K562 (cell line): ENCODE data around the gene RBSN. TPM values are rescaled to one million over a fixed set of nuclear protein-coding genes. Genes with fewer than 3 reads are reported as not detected.

Source experiments
- HMGN3 ChIP-seq: IDR thresholded peaks from 2 replicates; pipeline ENCODE4 v1.6.1; 2011; ENCODE audit warnings: borderline replicate concordance, low read depth, mild to moderate bottlenecking, mixed read lengths, low read length; ENCODE audit not compliant: insufficient read length; ENCODE audit errors: extremely low read depth
- NELFE ChIP-seq: IDR thresholded peaks from 2 replicates; pipeline ENCODE4 v1.6.1; 2011; ENCODE audit warnings: mild to moderate bottlenecking; ENCODE audit not compliant: insufficient read depth, insufficient read length
- SREBF2 ChIP-seq: sonication (generic); formaldehyde crosslinking; IDR thresholded peaks from 2 replicates; pipeline ENCODE4 v1.4.0; 2020; ENCODE audit warnings: mild to moderate bottlenecking, missing genetic modification reagents
- YBX1 ChIP-seq: fragments of 450-650 bp; IDR thresholded peaks from 2 replicates; pipeline ENCODE4 v1.7.1; 2016; ENCODE audit warnings: mild to moderate bottlenecking
- polyA plus RNA-seq, 8 experiments: library from polyadenylated mRNA; depleted of rRNA in 4 of 8; stranded (reverse) in 5 of 8; unstranded in 3 of 8; fragments of >200 nt; fragmentation: Nextera tagmentation in 2 of 8; fragmentation: Illumina TruSeq in 1 of 8; extraction: Ambion mirVana in 2 of 8; extraction: Trizol in 1 of 8; gene quantifications; 2 replicates each; pipeline versions ENCODE4 v1.2.1 to v1.2.3, GENCODE V29; 2011 to 2014; ENCODE audit warnings: inconsistent platforms in 1 of 8, missing spikeins in 1 of 8
- total RNA-seq, 7 experiments: library from RNA; depleted of rRNA in 6 of 7; stranded (reverse); fragments of >200 nt in 6 of 7; fragmentation: Illumina TruSeq in 2 of 7; extraction: Trizol in 2 of 7; gene quantifications; 2 replicates each; pipeline versions ENCODE4 v1.2.1 to v1.2.3, GENCODE V29; 2011 to 2021; ENCODE audit warnings: low replicate concordance in 1 of 7
- TF ChIP-seq, protein P1 (sequence below): fragments of 200-600 bp; sonication (generic); IDR thresholded peaks from one replicate; pipeline ENCODE4 v1.6.1; 2012; ENCODE audit warnings: mild to moderate bottlenecking, low read depth, low read length, inconsistent platforms

The RBSN gene
- total and polyA plus RNA-seq, 9 of the 15 experiments (the other 6 are each of a cell fraction or from before 2014, with no cell fraction given): 2.9 to 19.6 (median 15.0) TPM

DNA sequence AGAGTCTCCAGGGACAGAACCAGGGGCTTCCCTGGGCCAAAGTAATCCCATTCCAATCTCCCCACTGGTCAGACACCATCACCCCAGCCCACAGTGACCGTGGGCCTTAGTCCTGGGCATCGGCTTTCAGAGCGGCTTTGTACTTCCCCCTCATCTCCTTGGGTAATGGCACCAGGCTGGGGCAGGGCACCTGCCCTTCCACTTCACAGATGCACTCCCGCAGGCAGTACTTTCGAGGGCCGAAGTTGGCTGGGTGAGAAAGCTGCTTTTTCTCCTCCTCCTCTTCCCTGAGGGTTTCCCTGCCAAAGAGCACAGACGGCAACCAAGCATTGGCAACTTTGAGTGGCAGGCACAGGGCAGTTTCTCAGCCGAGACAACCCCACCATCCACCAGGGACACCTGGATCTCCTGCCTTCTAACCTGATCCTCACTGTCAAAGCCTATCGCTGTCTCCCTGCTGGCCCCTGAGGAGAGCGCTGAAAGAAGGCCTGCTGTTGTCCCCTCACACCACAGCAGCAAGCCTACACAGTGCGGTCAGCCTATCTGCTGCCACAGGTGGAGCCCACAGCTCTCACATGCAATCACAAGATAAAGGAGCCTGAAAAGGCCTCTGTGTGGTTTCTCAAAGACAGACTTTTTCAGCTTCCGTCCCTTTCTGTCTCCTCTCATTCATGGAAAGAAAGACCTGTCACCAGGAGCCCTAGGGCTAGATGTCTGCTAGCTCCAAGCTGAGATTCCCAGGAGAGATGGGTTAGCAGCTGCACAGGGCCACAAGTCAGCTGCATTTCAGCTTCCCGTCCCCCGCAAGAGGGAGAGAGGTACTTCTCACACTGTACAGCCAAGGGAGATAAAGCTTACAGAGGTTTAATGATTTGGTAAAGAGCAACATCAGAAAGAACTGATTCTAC lies 46.4 kb downstream of the RBSN start (continued):
- TF ChIP-seq, protein P1, sequence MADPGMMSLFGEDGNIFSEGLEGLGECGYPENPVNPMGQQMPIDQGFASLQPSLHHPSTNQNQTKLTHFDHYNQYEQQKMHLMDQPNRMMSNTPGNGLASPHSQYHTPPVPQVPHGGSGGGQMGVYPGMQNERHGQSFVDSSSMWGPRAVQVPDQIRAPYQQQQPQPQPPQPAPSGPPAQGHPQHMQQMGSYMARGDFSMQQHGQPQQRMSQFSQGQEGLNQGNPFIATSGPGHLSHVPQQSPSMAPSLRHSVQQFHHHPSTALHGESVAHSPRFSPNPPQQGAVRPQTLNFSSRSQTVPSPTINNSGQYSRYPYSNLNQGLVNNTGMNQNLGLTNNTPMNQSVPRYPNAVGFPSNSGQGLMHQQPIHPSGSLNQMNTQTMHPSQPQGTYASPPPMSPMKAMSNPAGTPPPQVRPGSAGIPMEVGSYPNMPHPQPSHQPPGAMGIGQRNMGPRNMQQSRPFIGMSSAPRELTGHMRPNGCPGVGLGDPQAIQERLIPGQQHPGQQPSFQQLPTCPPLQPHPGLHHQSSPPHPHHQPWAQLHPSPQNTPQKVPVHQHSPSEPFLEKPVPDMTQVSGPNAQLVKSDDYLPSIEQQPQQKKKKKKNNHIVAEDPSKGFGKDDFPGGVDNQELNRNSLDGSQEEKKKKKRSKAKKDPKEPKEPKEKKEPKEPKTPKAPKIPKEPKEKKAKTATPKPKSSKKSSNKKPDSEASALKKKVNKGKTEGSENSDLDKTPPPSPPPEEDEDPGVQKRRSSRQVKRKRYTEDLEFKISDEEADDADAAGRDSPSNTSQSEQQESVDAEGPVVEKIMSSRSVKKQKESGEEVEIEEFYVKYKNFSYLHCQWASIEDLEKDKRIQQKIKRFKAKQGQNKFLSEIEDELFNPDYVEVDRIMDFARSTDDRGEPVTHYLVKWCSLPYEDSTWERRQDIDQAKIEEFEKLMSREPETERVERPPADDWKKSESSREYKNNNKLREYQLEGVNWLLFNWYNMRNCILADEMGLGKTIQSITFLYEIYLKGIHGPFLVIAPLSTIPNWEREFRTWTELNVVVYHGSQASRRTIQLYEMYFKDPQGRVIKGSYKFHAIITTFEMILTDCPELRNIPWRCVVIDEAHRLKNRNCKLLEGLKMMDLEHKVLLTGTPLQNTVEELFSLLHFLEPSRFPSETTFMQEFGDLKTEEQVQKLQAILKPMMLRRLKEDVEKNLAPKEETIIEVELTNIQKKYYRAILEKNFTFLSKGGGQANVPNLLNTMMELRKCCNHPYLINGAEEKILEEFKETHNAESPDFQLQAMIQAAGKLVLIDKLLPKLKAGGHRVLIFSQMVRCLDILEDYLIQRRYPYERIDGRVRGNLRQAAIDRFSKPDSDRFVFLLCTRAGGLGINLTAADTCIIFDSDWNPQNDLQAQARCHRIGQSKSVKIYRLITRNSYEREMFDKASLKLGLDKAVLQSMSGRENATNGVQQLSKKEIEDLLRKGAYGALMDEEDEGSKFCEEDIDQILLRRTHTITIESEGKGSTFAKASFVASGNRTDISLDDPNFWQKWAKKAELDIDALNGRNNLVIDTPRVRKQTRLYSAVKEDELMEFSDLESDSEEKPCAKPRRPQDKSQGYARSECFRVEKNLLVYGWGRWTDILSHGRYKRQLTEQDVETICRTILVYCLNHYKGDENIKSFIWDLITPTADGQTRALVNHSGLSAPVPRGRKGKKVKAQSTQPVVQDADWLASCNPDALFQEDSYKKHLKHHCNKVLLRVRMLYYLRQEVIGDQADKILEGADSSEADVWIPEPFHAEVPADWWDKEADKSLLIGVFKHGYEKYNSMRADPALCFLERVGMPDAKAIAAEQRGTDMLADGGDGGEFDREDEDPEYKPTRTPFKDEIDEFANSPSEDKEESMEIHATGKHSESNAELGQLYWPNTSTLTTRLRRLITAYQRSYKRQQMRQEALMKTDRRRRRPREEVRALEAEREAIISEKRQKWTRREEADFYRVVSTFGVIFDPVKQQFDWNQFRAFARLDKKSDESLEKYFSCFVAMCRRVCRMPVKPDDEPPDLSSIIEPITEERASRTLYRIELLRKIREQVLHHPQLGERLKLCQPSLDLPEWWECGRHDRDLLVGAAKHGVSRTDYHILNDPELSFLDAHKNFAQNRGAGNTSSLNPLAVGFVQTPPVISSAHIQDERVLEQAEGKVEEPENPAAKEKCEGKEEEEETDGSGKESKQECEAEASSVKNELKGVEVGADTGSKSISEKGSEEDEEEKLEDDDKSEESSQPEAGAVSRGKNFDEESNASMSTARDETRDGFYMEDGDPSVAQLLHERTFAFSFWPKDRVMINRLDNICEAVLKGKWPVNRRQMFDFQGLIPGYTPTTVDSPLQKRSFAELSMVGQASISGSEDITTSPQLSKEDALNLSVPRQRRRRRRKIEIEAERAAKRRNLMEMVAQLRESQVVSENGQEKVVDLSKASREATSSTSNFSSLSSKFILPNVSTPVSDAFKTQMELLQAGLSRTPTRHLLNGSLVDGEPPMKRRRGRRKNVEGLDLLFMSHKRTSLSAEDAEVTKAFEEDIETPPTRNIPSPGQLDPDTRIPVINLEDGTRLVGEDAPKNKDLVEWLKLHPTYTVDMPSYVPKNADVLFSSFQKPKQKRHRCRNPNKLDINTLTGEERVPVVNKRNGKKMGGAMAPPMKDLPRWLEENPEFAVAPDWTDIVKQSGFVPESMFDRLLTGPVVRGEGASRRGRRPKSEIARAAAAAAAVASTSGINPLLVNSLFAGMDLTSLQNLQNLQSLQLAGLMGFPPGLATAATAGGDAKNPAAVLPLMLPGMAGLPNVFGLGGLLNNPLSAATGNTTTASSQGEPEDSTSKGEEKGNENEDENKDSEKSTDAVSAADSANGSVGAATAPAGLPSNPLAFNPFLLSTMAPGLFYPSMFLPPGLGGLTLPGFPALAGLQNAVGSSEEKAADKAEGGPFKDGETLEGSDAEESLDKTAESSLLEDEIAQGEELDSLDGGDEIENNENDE: no peak
- TF ChIP-seq NELFE (no peak), SREBF2 (CRISPR knock-in tag) (no peak), HMGN3 (peak; percentile 72), YBX1 (no peak)
